Natural killer cell (primary cell): Measurements from ENCODE around the gene SMIM20. TPM values are rescaled to one million over a fixed set of nuclear protein-coding genes. Genes with fewer than 3 reads are reported as not detected.

Source experiments
- ATAC-seq, 3 donors: fragments of 150-1000 bp in 2 of 3; fragments of 200-7000 bp in 1 of 3; cut with Tn5 transposase; 1 replicate in 1 of 3; 2 replicates in 2 of 3; pipeline ENCODE4 v1.10.0; 2021; ENCODE audit warnings: mild to moderate bottlenecking in 2 of 3, moderate library complexity in 2 of 3
- DNase-seq, 2 donors: peaks; one replicate each; pipeline versions ENCODE4 v3.0.0 to v3.0.0-alpha.2; 2013 to 2021; ENCODE audit warnings: mixed read lengths in 1 of 2
- H3K27ac ChIP-seq: one replicate; pipeline ENCODE4 v1.5.1; 2013; ENCODE audit warnings: mild to moderate bottlenecking, low read length
- H3K27me3 ChIP-seq: one replicate; pipeline ENCODE4 v1.6.1; 2013; ENCODE audit warnings: low read length; ENCODE audit not compliant: control insufficient read depth, insufficient read depth
- H3K36me3 ChIP-seq: one replicate; pipeline ENCODE4 v1.6.1; 2013; ENCODE audit warnings: low read length; ENCODE audit not compliant: control insufficient read depth, insufficient read depth
- H3K4me1 ChIP-seq: one replicate; pipeline ENCODE4 v1.6.1; 2013; ENCODE audit warnings: low read length; ENCODE audit not compliant: control insufficient read depth, insufficient read depth
- H3K4me3 ChIP-seq: one replicate; pipeline ENCODE4 v1.5.1; 2013; ENCODE audit warnings: low read length
- H3K9me3 ChIP-seq: one replicate; pipeline ENCODE4 v1.6.1; 2013; ENCODE audit warnings: low read length; ENCODE audit not compliant: control insufficient read depth, insufficient read depth
- H3K27ac Mint-ChIP-seq, 2 donors: one replicate each; pipeline ENCODE4 v1.8.0; 2022; ENCODE audit warnings: mild to moderate bottlenecking in 2 of 2, mixed read lengths in 2 of 2, moderate library complexity in 1 of 2
- H3K27me3 Mint-ChIP-seq, 2 donors: one replicate each; pipeline ENCODE4 v1.8.0; 2022; ENCODE audit warnings: low read depth in 2 of 2, mixed read lengths in 2 of 2
- H3K36me3 Mint-ChIP-seq: one replicate; pipeline ENCODE4 v1.8.0; 2022; ENCODE audit warnings: mixed read lengths
- H3K4me1 Mint-ChIP-seq, 2 donors: one replicate each; pipeline ENCODE4 v1.8.0; 2022; ENCODE audit warnings: mixed read lengths in 2 of 2
- H3K4me3 Mint-ChIP-seq: one replicate; pipeline ENCODE4 v1.8.0; 2022; ENCODE audit warnings: mild to moderate bottlenecking, moderate library complexity, mixed read lengths
- H3K9me3 Mint-ChIP-seq, 2 donors: one replicate each; pipeline ENCODE4 v1.8.0; 2022; ENCODE audit warnings: mixed read lengths in 2 of 2
- CTCF ChIP-seq: fragments of 200-600 bp; IDR thresholded peaks from one replicate; pipeline ENCODE4 v1.8.0; 2022; ENCODE audit warnings: antibody characterized with exemption
- WGBS: methylation state at CpG from one replicate; pipeline ENCODE4 v1.1.7; 2013; ENCODE audit warnings: missing lambda C conversion rate; ENCODE audit not compliant: insufficient coverage; 5-methylcytosine and 5-hydroxymethylcytosine counted together
- intact Hi-C: fragments of 100-400 bp; cut with micrococcal nuclease; formaldehyde crosslinking; loops from one replicate; pipeline ENCODE4 v1.14.2; 2022
- total RNA-seq, 4 donors: library from RNA; stranded (reverse); fragments of 120-200 nt in 1 of 4; gene quantifications; one replicate each; pipeline versions ENCODE4 v1.2.3 to v1.2.4, GENCODE V29; 2013 to 2022

The SMIM20 gene
- total RNA-seq, 3 donors from 2014 or later (not counting 1 experiment from before 2014, with no cell fraction given), result 10.3 to 11.5 (median 10.3) TPM

GRCh38 chr4:25948051-25948450 lies 34.0 kb downstream of the SMIM20 start:
- H3K27me3 ChIP-seq, result peaks cover 4% of the 10 kb centered on the region
- Mint-ChIP-seq H3K4me3 (no peak overlapping the region), H3K27me3 (peaks cover 24 to 52% of the 10 kb centered on the region in 2 donors), H3K36me3 (no peaks in the 10 kb centered on the region), H3K9me3 (no peaks in the 10 kb centered on the region), H3K4me1 (no peaks in the 10 kb centered on the region), H3K27ac (no peak overlapping the region)
- H3K4me3 ChIP-seq, result no peak overlapping the region
- H3K4me1 ChIP-seq, result no peaks in the 10 kb centered on the region
- intact Hi-C loops, result no loop called here
- ATAC-seq (no peak), DNase-seq (no peak)
- H3K27ac ChIP-seq, result no peak overlapping the region
- WGBS, result no CpG with 5 or more reads among the region's 1 CpG
- TF ChIP-seq CTCF, result no peak
- H3K36me3 ChIP-seq, result no peaks in the 10 kb centered on the region
- no peaks in the 10 kb centered on the region for H3K9me3 ChIP-seq

- H3K27me3 ChIP-seq, result peaks cover 4% of the 10 kb centered on the region
- no peak overlapping the region for H3K4me3 ChIP-seq
- H3K9me3 ChIP-seq, result no peaks in the 10 kb centered on the region
- H3K4me3 Mint-ChIP-seq, result no peak overlapping the region
- H3K36me3 Mint-ChIP-seq, result no peaks in the 10 kb centered on the region
- H3K27ac Mint-ChIP-seq, result no peak overlapping the region
- H3K4me1 ChIP-seq, result no peaks in the 10 kb centered on the region
- no peaks in the 10 kb centered on the region for H3K9me3 Mint-ChIP-seq
- peaks cover 25 to 44% of the 10 kb centered on the region in 2 donors for H3K27me3 Mint-ChIP-seq
- ATAC-seq (no peak), DNase-seq (no peak)
- H3K27ac ChIP-seq, result no peak overlapping the region
- H3K36me3 ChIP-seq, result no peaks in the 10 kb centered on the region
- H3K4me1 Mint-ChIP-seq, result no peaks in the 10 kb centered on the region
- no peak for TF ChIP-seq CTCF
- 80% methylated on average over 5 of the region's 6 CpGs for WGBS
- intact Hi-C loops, result no loop called here
These were observed 35.2 kb downstream of the SMIM20 start for GRCh38 chr4:25949173-25949748.

- Histone ChIP-seq H3K4me3 (no peak overlapping the region), H3K9me3 (no peaks in the 10 kb centered on the region), H3K27ac (no peak overlapping the region), H3K27me3 (peaks cover 4% of the 10 kb centered on the region), H3K4me1 (no peaks in the 10 kb centered on the region), H3K36me3 (no peaks in the 10 kb centered on the region)
- WGBS, result 86% methylated on average over 8 of the region's 8 CpGs
- no peak for TF ChIP-seq CTCF
- no peaks in the 10 kb centered on the region for H3K4me1 Mint-ChIP-seq
- ATAC-seq, result no peak
- DNase-seq, result no peak
- no peaks in the 10 kb centered on the region for H3K9me3 Mint-ChIP-seq
- no peak overlapping the region for H3K4me3 Mint-ChIP-seq
- H3K36me3 Mint-ChIP-seq, result no peaks in the 10 kb centered on the region
- intact Hi-C loops, result no loop called here
- no peak overlapping the region for H3K27ac Mint-ChIP-seq
- peaks cover 26 to 39% of the 10 kb centered on the region in 2 donors for H3K27me3 Mint-ChIP-seq
These were observed 36.0 kb downstream of the SMIM20 start for GRCh38 chr4:25949994-25950393.
